ENCODE results near the gene CENPS. TPM values are rescaled to one million over a fixed set of nuclear protein-coding genes. Genes with fewer than 3 reads are reported as not detected.
"Not testable (repeated sequence)": the region's sequence is repeated elsewhere in the genome, so short reads cannot be mapped to it uniquely, and the experiment has no call there.

The CENPS gene
- total RNA-seq, 3 donors from 2014 or later: 16.3 to 24.2 (median 22.3) TPM

- ATAC-seq: no peak
- Mint-ChIP-seq H3K9me3 (no peaks in the 10 kb centered on the region), H3K4me1 (ENCODE audit: low read depth) (peaks cover 23% of the 10 kb centered on the region), H3K27me3 (ENCODE audit: low read depth) (no peaks in the 10 kb centered on the region), H3K36me3 (ENCODE audit: insufficient read depth) (peaks cover 18% of the 10 kb centered on the region), H3K4me3 (peak overlapping the region; percentile 90)
- no peak for DNase-seq
These were observed 30.2 kb upstream of the CENPS start for GRCh38 chr1:10400013-10400412.

GRCh38 chr1:10401281-10401680 is 29.0 kb upstream of the CENPS start:
- no peaks in the 10 kb centered on the region for H3K27me3 Mint-ChIP-seq (ENCODE audit: low read depth)
- peaks cover 18% of the 10 kb centered on the region for H3K36me3 Mint-ChIP-seq (ENCODE audit: insufficient read depth)
- DNase-seq: no peak
- H3K4me1 Mint-ChIP-seq (ENCODE audit: low read depth): peaks cover 23% of the 10 kb centered on the region
- no peak for ATAC-seq
- H3K9me3 Mint-ChIP-seq: no peaks in the 10 kb centered on the region
- no peak overlapping the region for H3K4me3 Mint-ChIP-seq

GRCh38 chr1:10402729-10403274 is 27.4 kb upstream of the CENPS start:
- Mint-ChIP-seq H3K27me3 (ENCODE audit: low read depth) (no peaks in the 10 kb centered on the region), H3K9me3 (no peaks in the 10 kb centered on the region), H3K36me3 (ENCODE audit: insufficient read depth) (peaks cover 24% of the 10 kb centered on the region), H3K4me1 (ENCODE audit: low read depth) (peaks cover 23% of the 10 kb centered on the region), H3K4me3 (no peak overlapping the region)
- no peak for ATAC-seq
- DNase-seq: no peak

- H3K9me3 Mint-ChIP-seq: no peaks in the 10 kb centered on the region
- H3K4me1 Mint-ChIP-seq (ENCODE audit: low read depth): peaks cover 2% of the 10 kb centered on the region
- ATAC-seq (no peak), DNase-seq (no peak)
- H3K4me3 Mint-ChIP-seq: no peak overlapping the region
- H3K36me3 Mint-ChIP-seq (ENCODE audit: insufficient read depth): peaks cover 42% of the 10 kb centered on the region
- H3K27me3 Mint-ChIP-seq (ENCODE audit: low read depth): no peaks in the 10 kb centered on the region
These were observed 23.0 kb upstream of the CENPS start for GRCh38 chr1:10407201-10407600.

- H3K4me3 Mint-ChIP-seq: no peak overlapping the region
- H3K4me1 Mint-ChIP-seq (ENCODE audit: low read depth): peaks cover 6% of the 10 kb centered on the region
- ATAC-seq: peak in 1 of 2 donors; percentile 25
- peaks cover 59% of the 10 kb centered on the region for H3K36me3 Mint-ChIP-seq (ENCODE audit: insufficient read depth)
- H3K27me3 Mint-ChIP-seq (ENCODE audit: low read depth): no peaks in the 10 kb centered on the region
- no peaks in the 10 kb centered on the region for H3K9me3 Mint-ChIP-seq
- DNase-seq: no peak
These were observed 14.9 kb upstream of the CENPS start for GRCh38 chr1:10415211-10415930.

GRCh38 chr1:10415967-10416366 is 14.3 kb upstream of the CENPS start:
- not testable (repeated sequence) for DNase-seq; H3K4me3 Mint-ChIP-seq; H3K27me3 Mint-ChIP-seq (ENCODE audit: low read depth); H3K9me3 Mint-ChIP-seq; H3K4me1 Mint-ChIP-seq (ENCODE audit: low read depth); ATAC-seq
- H3K36me3 Mint-ChIP-seq (ENCODE audit: insufficient read depth): peaks cover 58% of the 10 kb centered on the region

GRCh38 chr1:10418741-10419140 is 11.5 kb upstream of the CENPS start:
- H3K4me1 Mint-ChIP-seq (ENCODE audit: low read depth); H3K27me3 Mint-ChIP-seq (ENCODE audit: low read depth); H3K4me3 Mint-ChIP-seq; ATAC-seq; DNase-seq; H3K9me3 Mint-ChIP-seq: not testable (repeated sequence)
- peaks cover 39% of the 10 kb centered on the region for H3K36me3 Mint-ChIP-seq (ENCODE audit: insufficient read depth)

GRCh38 chr1:10419351-10419750 is 10.9 kb upstream of the CENPS start:
- Mint-ChIP-seq H3K36me3 (ENCODE audit: insufficient read depth) (peaks cover 39% of the 10 kb centered on the region), H3K4me1 (ENCODE audit: low read depth) (peaks cover 6% of the 10 kb centered on the region), H3K27me3 (ENCODE audit: low read depth) (no peaks in the 10 kb centered on the region), H3K9me3 (no peaks in the 10 kb centered on the region), H3K4me3 (no peak overlapping the region)
- DNase-seq: no peak
- no peak for ATAC-seq

- ATAC-seq (no peak), DNase-seq (no peak)
- H3K4me1 Mint-ChIP-seq (ENCODE audit: low read depth): no peaks in the 10 kb centered on the region
- H3K4me3 Mint-ChIP-seq: no peak overlapping the region
- peaks cover 27% of the 10 kb centered on the region for H3K36me3 Mint-ChIP-seq (ENCODE audit: insufficient read depth)
- no peaks in the 10 kb centered on the region for H3K9me3 Mint-ChIP-seq
- no peaks in the 10 kb centered on the region for H3K27me3 Mint-ChIP-seq (ENCODE audit: low read depth)
These were observed 8.6 kb upstream of the CENPS start for GRCh38 chr1:10421637-10422036.

- no peak for DNase-seq
- peaks cover 2% of the 10 kb centered on the region for H3K4me1 Mint-ChIP-seq (ENCODE audit: low read depth)
- H3K9me3 Mint-ChIP-seq: no peaks in the 10 kb centered on the region
- no peak for ATAC-seq
- peaks cover 11% of the 10 kb centered on the region for H3K36me3 Mint-ChIP-seq (ENCODE audit: insufficient read depth)
- H3K27me3 Mint-ChIP-seq (ENCODE audit: low read depth): no peaks in the 10 kb centered on the region
- H3K4me3 Mint-ChIP-seq: no peak overlapping the region
These were observed 6.2 kb upstream of the CENPS start for GRCh38 chr1:10424034-10424433.

GRCh38 chr1:10424651-10425050 is 5.6 kb upstream of the CENPS start:
- peaks cover 4% of the 10 kb centered on the region for H3K4me1 Mint-ChIP-seq (ENCODE audit: low read depth)
- peaks cover 6% of the 10 kb centered on the region for H3K36me3 Mint-ChIP-seq (ENCODE audit: insufficient read depth)
- no peak overlapping the region for H3K4me3 Mint-ChIP-seq
- DNase-seq: no peak
- ATAC-seq: no peak
- no peaks in the 10 kb centered on the region for H3K9me3 Mint-ChIP-seq
- H3K27me3 Mint-ChIP-seq (ENCODE audit: low read depth): no peaks in the 10 kb centered on the region

GRCh38 chr1:10425826-10426534 is 4.3 kb upstream of the CENPS start:
- H3K27me3 Mint-ChIP-seq (ENCODE audit: low read depth); H3K36me3 Mint-ChIP-seq (ENCODE audit: insufficient read depth); H3K9me3 Mint-ChIP-seq; ATAC-seq; H3K4me3 Mint-ChIP-seq; DNase-seq: not testable (repeated sequence)
- H3K4me1 Mint-ChIP-seq (ENCODE audit: low read depth): peaks cover 11% of the 10 kb centered on the region

- DNase-seq; H3K9me3 Mint-ChIP-seq; H3K4me3 Mint-ChIP-seq; H3K27me3 Mint-ChIP-seq (ENCODE audit: low read depth); ATAC-seq; H3K36me3 Mint-ChIP-seq (ENCODE audit: insufficient read depth): not testable (repeated sequence)
- H3K4me1 Mint-ChIP-seq (ENCODE audit: low read depth): peaks cover 16% of the 10 kb centered on the region
These were observed 3.7 kb upstream of the CENPS start for GRCh38 chr1:10426535-10426848.

GRCh38 chr1:10428984-10429383 is 1.2 kb upstream of the CENPS start:
- Mint-ChIP-seq H3K27me3 (ENCODE audit: low read depth) (no peaks in the 10 kb centered on the region), H3K9me3 (no peaks in the 10 kb centered on the region), H3K4me1 (ENCODE audit: low read depth) (peaks cover 16% of the 10 kb centered on the region), H3K4me3 (no peak overlapping the region), H3K36me3 (ENCODE audit: insufficient read depth) (no peaks in the 10 kb centered on the region)
- ATAC-seq (no peak), DNase-seq (no peak)

- peak overlapping the region; percentile 91 for H3K4me3 Mint-ChIP-seq
- no peaks in the 10 kb centered on the region for H3K27me3 Mint-ChIP-seq (ENCODE audit: low read depth)
- no peak for DNase-seq
- ATAC-seq: peak; percentile 1 to 10
- no peaks in the 10 kb centered on the region for H3K9me3 Mint-ChIP-seq
- no peaks in the 10 kb centered on the region for H3K36me3 Mint-ChIP-seq (ENCODE audit: insufficient read depth)
- peaks cover 16% of the 10 kb centered on the region for H3K4me1 Mint-ChIP-seq (ENCODE audit: low read depth)
These were observed 391 bp upstream of the CENPS start for GRCh38 chr1:10429868-10430215.
